ENCODE measurements around the gene OR10Z1.

OR10Z1 gene

GRCh38 chr1:158604968-158605367 lies at the start of gene OR10Z1:
TSS of gene OR10Z1 (plus strand) at chr1:158605268. CDS start at chr1:158606439, 1,171 bp downstream.
- no peak for DNase-seq

- DNase-seq: no peak
Observed at GRCh38 chr1:158559696-158560095, 45.4 kb upstream of the OR10Z1 start.

GRCh38 chr1:158563853-158564252 lies 41.2 kb upstream of the OR10Z1 start:
- DNase-seq: no peak

- DNase-seq: no peak
Observed at GRCh38 chr1:158564608-158565007, 40.5 kb upstream of the OR10Z1 start.

GRCh38 chr1:158570480-158570879 lies 34.6 kb upstream of the OR10Z1 start, which contains the start of gene OR6P1:
TSS of gene OR6P1 (minus strand) at chr1:158570580. CDS start at chr1:158563604, 6,976 bp downstream.
- no peak for DNase-seq

- DNase-seq: no peak
Observed at GRCh38 chr1:158572226-158572625, 32.8 kb upstream of the OR10Z1 start.

GRCh38 chr1:158577561-158577960 lies 27.5 kb upstream of the OR10Z1 start:
- no peak for DNase-seq

- DNase-seq: no peak
Observed at GRCh38 chr1:158579733-158580132, 25.3 kb upstream of the OR10Z1 start, which contains the start of gene OR10X1. TSS of gene OR10X1 (minus strand) at chr1:158579899. CDS start at chr1:158579899, 0 bp downstream.

- no peak for DNase-seq
Observed at GRCh38 chr1:158583962-158584361, 21.1 kb upstream of the OR10Z1 start.

GRCh38 chr1:158586942-158587341 lies 18.1 kb upstream of the OR10Z1 start:
- no peak for DNase-seq

GRCh38 chr1:158600735-158601134 lies 4.3 kb upstream of the OR10Z1 start:
- no peak for DNase-seq

- DNase-seq: no peak
Observed at GRCh38 chr1:158607296-158607695, 2.2 kb downstream of the OR10Z1 start.

- no peak for DNase-seq
Observed at GRCh38 chr1:158611916-158612315, 6.8 kb downstream of the OR10Z1 start.

GRCh38 chr1:158613764-158614163 lies 8.7 kb downstream of the OR10Z1 start:
- no peak for DNase-seq

- DNase-seq: no peak
Observed at GRCh38 chr1:158638146-158638545, 33.1 kb downstream of the OR10Z1 start.

GRCh38 chr1:158638904-158639303 lies 33.8 kb downstream of the OR10Z1 start:
- DNase-seq: no peak

GRCh38 chr1:158644449-158644848 lies 39.4 kb downstream of the OR10Z1 start:
- DNase-seq: no peak

- DNase-seq: no peak
Observed at GRCh38 chr1:158646465-158646864, 41.4 kb downstream of the OR10Z1 start.

GRCh38 chr1:158649052-158649451 lies 44.0 kb downstream of the OR10Z1 start:
- DNase-seq: no peak

- no peak for DNase-seq
Observed at GRCh38 chr1:158652721-158653334, 47.8 kb downstream of the OR10Z1 start.

- DNase-seq: no peak
Observed at GRCh38 chr1:158654086-158654485, 49.0 kb downstream of the OR10Z1 start.

- no peak for DNase-seq
Observed at GRCh38 chr1:158654571-158654970, 49.5 kb downstream of the OR10Z1 start.

Measured in NCI-H1417 treated with DMSO at 0.1 percent for 48 hours (cell line).